22Rv1 (cell line): ENCODE measurements around the gene MED12L.

Experiments used
- ZFX ChIP-seq: fragments of 450-650 bp; IDR thresholded peaks from 2 replicates; pipeline ENCODE4 v1.6.1; 2017; ENCODE audit warnings: antibody characterized with exemption, borderline replicate concordance
- TF ChIP-seq, protein P1 (sequence below): fragments of 450-650 bp; IDR thresholded peaks from 2 replicates; pipeline ENCODE4 v1.5.1; 2017; ENCODE audit warnings: mild to moderate bottlenecking

DNA sequence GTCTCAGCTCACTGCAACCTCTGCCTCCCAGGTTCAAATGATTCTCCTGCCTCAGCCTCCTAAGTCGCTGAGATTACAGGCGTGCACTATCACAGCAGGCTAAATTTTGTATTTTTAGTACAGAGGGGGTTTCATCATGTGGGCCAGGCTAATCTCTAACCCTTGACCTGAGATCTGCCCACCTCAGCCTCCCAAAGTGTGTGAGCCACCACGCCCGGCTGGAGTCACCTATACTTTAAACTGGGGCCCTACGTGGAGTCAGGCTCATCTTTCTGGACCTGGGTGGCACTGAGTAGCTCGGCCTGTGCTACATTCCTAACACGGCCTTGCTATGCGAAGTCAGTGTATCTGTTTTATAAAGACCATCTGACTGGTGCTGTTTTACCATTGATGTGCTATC is 111.8 kb downstream of the MED12L start:
- TF ChIP-seq, protein P1, sequence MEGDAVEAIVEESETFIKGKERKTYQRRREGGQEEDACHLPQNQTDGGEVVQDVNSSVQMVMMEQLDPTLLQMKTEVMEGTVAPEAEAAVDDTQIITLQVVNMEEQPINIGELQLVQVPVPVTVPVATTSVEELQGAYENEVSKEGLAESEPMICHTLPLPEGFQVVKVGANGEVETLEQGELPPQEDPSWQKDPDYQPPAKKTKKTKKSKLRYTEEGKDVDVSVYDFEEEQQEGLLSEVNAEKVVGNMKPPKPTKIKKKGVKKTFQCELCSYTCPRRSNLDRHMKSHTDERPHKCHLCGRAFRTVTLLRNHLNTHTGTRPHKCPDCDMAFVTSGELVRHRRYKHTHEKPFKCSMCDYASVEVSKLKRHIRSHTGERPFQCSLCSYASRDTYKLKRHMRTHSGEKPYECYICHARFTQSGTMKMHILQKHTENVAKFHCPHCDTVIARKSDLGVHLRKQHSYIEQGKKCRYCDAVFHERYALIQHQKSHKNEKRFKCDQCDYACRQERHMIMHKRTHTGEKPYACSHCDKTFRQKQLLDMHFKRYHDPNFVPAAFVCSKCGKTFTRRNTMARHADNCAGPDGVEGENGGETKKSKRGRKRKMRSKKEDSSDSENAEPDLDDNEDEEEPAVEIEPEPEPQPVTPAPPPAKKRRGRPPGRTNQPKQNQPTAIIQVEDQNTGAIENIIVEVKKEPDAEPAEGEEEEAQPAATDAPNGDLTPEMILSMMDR = no peak
- TF ChIP-seq ZFX = no peak
